Measurements from ENCODE around the gene PRKCE.

DNA sequence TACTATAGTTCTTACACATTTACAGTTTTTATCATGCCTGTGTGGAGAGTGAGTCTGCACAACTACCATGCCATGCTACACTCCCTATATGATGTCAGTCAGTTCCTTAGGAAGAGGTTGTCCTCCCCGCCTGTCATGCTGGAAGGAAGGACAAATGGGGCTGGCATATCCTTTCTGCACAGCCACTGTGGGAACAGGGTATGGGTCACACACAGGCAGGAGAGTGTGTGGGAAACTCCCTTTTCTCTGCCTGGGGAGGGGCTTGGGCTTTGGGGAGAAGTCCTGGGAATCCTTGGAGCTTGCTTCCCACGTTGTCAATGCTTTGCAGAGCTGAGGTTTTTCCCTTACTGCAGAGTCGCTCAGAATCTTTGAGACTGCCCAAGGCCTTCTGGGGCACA is 232.1 kb downstream of the PRKCE start:
- no peak for TF ChIP-seq CTCF (conservative IDR thresholded peaks at IDR 0.05 in 1 of 2, IDR thresholded peaks at IDR 0.05 in 1 of 2; ENCODE audit: low read depth in 1 of 2, low read length in 2 of 2)
- TF ChIP-seq EZH2 (IDR thresholded peaks at IDR 0.05; ENCODE audit: low read length, missing control alignments) = no peak

All from fibroblast of lung (primary cell).